ENCODE results near the gene PHOSPHO1.
"Not testable (repeated sequence)": the region's sequence is repeated elsewhere in the genome, so short reads cannot be mapped to it uniquely, and the experiment has no call there.

Gene PHOSPHO1

GRCh38 chr17:49230636-49231562 is at the start of gene PHOSPHO1:
TSS of gene PHOSPHO1 (minus strand) at chr17:49230787. CDS start at chr17:49226691, 4,096 bp downstream.
- peak; percentile 89 for DNase-seq (ENCODE audit: low spot score)

GRCh38 chr17:49280061-49280460 is 49.5 kb upstream of the PHOSPHO1 start:
- DNase-seq (ENCODE audit: low spot score), result no peak

GRCh38 chr17:49279263-49280015 is 48.9 kb upstream of the PHOSPHO1 start:
- not testable (repeated sequence) for DNase-seq (ENCODE audit: low spot score)

GRCh38 chr17:49278076-49278475 is 47.5 kb upstream of the PHOSPHO1 start:
- DNase-seq (ENCODE audit: low spot score), result no peak

GRCh38 chr17:49277638-49278037 is 47.1 kb upstream of the PHOSPHO1 start:
- DNase-seq (ENCODE audit: low spot score), result no peak

- DNase-seq (ENCODE audit: low spot score), result not testable (repeated sequence)
These were observed 45.4 kb upstream of the PHOSPHO1 start for GRCh38 chr17:49275981-49276380.

GRCh38 chr17:49269356-49269755 is 38.8 kb upstream of the PHOSPHO1 start:
- DNase-seq (ENCODE audit: low spot score), result no peak

GRCh38 chr17:49267912-49268311 is 37.3 kb upstream of the PHOSPHO1 start:
- DNase-seq (ENCODE audit: low spot score), result no peak

- no peak for DNase-seq (ENCODE audit: low spot score)
These were observed 35.6 kb upstream of the PHOSPHO1 start for GRCh38 chr17:49266233-49266632.

- not testable (repeated sequence) for DNase-seq (ENCODE audit: low spot score)
These were observed 31.0 kb upstream of the PHOSPHO1 start for GRCh38 chr17:49261540-49261939.

GRCh38 chr17:49260817-49261291 is 30.3 kb upstream of the PHOSPHO1 start:
- no peak for DNase-seq (ENCODE audit: low spot score)

- DNase-seq (ENCODE audit: low spot score), result peak; percentile 43
These were observed 29.6 kb upstream of the PHOSPHO1 start for GRCh38 chr17:49260011-49260816.

GRCh38 chr17:49259663-49260010 is 29.1 kb upstream of the PHOSPHO1 start:
- no peak for DNase-seq (ENCODE audit: low spot score)

- no peak for DNase-seq (ENCODE audit: low spot score)
These were observed 27.8 kb upstream of the PHOSPHO1 start for GRCh38 chr17:49258394-49258793.

GRCh38 chr17:49255125-49255524 is 24.5 kb upstream of the PHOSPHO1 start:
- DNase-seq (ENCODE audit: low spot score), result no peak

GRCh38 chr17:49254066-49254465 is 23.5 kb upstream of the PHOSPHO1 start:
- DNase-seq (ENCODE audit: low spot score), result no peak

- no peak for DNase-seq (ENCODE audit: low spot score)
These were observed 21.6 kb upstream of the PHOSPHO1 start for GRCh38 chr17:49252148-49252695.

GRCh38 chr17:49249890-49250522 is 19.4 kb upstream of the PHOSPHO1 start:
- no peak for DNase-seq (ENCODE audit: low spot score)

GRCh38 chr17:49249292-49249794 is 18.8 kb upstream of the PHOSPHO1 start:
- peak; percentile 62 for DNase-seq (ENCODE audit: low spot score)

- no peak for DNase-seq (ENCODE audit: low spot score)
These were observed 17.4 kb upstream of the PHOSPHO1 start for GRCh38 chr17:49247944-49248343.

- DNase-seq (ENCODE audit: low spot score), result no peak
These were observed 14.3 kb upstream of the PHOSPHO1 start for GRCh38 chr17:49244839-49245238.
